ENCODE data around the gene UNC79.

Gene UNC79

DNA sequence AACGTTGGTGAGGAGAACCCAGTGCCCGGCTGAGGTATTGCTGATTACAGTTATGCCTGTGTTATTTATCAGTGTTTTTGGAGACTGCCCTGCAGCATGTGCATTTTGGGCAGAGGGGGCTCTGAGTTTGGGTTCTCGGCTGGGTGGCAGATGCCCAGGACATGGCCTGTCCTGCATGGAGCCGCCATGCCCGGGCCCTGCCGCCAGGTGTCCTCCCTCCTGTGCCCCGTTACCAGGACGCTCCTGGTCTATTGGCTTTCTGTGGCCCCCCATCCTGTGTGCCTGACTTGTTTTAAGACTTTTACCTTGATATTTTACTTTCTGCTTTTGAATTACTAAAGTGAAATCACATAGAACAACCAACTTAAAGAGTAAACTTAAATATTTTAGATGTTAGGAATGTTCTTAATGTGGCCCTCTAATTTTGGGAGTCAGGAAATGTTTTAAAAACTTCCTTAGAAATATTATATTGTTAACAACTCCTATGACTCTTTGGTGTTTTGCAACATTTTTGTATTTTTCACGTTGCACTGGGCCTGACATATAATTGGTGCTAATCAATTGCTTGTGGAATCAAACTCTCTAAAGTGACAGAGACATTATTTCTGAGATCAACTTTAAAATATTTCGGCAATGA lies 305.8 kb downstream of the UNC79 start:
- TF ChIP-seq, protein P1, sequence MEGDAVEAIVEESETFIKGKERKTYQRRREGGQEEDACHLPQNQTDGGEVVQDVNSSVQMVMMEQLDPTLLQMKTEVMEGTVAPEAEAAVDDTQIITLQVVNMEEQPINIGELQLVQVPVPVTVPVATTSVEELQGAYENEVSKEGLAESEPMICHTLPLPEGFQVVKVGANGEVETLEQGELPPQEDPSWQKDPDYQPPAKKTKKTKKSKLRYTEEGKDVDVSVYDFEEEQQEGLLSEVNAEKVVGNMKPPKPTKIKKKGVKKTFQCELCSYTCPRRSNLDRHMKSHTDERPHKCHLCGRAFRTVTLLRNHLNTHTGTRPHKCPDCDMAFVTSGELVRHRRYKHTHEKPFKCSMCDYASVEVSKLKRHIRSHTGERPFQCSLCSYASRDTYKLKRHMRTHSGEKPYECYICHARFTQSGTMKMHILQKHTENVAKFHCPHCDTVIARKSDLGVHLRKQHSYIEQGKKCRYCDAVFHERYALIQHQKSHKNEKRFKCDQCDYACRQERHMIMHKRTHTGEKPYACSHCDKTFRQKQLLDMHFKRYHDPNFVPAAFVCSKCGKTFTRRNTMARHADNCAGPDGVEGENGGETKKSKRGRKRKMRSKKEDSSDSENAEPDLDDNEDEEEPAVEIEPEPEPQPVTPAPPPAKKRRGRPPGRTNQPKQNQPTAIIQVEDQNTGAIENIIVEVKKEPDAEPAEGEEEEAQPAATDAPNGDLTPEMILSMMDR (IDR thresholded peaks at IDR 0.05; ENCODE audit: low read depth, low read length, missing control alignments), result no peak
- DNase-seq (ENCODE audit: extremely low read depth, low read depth), result no peak
- no peak overlapping the region for H3K4me3 ChIP-seq (replicated peaks; ENCODE audit: low read depth, low read length)

DNA sequence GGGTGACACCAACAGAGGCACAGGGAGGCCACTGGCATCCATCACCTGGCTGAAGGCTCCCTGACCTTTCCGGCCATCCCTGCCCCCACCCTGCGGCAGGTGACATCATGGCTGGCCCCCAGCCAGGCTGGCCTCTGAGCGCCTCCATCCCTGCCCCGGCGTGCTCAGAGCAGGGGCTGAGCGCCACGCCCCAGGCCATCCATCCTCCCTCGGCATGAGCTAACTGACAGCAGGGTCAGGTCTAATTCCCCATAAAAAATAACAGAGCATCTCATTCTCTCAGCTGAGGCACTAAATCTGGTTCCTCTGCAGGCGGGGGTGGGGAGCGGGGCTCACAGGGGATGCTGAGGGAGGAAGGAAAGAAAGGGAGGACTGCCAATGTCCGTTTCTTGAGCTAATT lies 306.9 kb downstream of the UNC79 start:
- H3K4me3 ChIP-seq (replicated peaks; ENCODE audit: low read depth, low read length), result no peak overlapping the region
- TF ChIP-seq, protein P1 (IDR thresholded peaks at IDR 0.05; ENCODE audit: low read depth, low read length, missing control alignments), result no peak
- no peak for DNase-seq (ENCODE audit: extremely low read depth, low read depth)

DNA sequence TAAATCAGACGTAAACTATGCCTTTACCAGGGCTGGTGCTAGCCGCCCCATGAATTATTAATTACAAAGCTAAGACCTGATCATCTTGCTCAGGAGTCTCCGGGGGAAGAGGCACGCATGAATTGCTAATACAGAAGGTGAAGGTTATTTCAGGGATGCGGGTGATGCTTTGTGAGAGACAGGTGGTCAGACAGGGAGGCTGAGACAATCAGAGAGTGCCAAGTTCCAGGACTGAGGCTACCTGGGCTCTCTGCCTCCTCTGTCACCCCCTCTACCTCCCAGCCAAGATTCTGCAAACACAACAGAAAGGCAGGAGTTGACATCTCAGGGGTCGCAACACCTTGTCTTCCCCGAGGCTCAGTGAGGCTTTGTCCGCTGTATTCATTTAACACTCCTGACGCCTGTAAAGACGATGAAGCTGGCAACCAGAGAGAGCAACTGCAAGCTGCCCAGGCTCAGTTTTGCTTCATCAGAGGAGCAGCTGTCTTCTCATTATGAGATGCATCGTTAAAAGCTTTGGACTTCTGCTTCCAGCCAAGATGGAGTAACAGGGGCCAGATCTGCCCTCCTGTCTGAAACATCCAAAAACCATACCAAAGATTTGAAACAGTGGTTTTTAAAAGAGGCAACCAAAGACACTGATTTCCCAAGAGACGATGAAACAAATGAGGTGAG lies 311.0 kb downstream of the UNC79 start:
- DNase-seq (ENCODE audit: extremely low read depth, low read depth), result no peak
- TF ChIP-seq, protein P1 (IDR thresholded peaks at IDR 0.05; ENCODE audit: low read depth, low read length, missing control alignments), result no peak
- H3K4me3 ChIP-seq (replicated peaks; ENCODE audit: low read depth, low read length), result no peak overlapping the region

DNA sequence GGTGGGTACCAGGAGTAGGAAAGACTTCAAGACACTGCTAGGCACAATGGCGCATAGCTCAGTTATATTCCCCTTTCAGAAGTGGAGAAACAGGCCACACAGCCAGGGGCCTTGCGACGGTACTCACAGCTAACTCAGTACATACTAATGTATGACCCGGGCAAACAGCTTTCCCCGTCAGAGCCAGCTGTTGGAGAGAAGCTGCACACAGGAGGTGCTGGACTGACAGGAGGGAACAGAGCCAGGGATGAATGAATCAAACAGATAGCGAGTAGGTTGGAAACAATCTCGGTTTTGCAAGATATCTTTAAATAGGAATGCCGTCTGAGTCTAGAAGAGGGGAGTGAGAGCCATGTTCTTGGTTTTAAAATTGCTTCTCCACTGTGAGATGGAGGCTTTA lies 312.0 kb downstream of the UNC79 start:
- H3K4me3 ChIP-seq (replicated peaks; ENCODE audit: low read depth, low read length), result no peak overlapping the region
- no peak for DNase-seq (ENCODE audit: extremely low read depth, low read depth)
- TF ChIP-seq, protein P1 (IDR thresholded peaks at IDR 0.05; ENCODE audit: low read depth, low read length, missing control alignments), result no peak

DNA sequence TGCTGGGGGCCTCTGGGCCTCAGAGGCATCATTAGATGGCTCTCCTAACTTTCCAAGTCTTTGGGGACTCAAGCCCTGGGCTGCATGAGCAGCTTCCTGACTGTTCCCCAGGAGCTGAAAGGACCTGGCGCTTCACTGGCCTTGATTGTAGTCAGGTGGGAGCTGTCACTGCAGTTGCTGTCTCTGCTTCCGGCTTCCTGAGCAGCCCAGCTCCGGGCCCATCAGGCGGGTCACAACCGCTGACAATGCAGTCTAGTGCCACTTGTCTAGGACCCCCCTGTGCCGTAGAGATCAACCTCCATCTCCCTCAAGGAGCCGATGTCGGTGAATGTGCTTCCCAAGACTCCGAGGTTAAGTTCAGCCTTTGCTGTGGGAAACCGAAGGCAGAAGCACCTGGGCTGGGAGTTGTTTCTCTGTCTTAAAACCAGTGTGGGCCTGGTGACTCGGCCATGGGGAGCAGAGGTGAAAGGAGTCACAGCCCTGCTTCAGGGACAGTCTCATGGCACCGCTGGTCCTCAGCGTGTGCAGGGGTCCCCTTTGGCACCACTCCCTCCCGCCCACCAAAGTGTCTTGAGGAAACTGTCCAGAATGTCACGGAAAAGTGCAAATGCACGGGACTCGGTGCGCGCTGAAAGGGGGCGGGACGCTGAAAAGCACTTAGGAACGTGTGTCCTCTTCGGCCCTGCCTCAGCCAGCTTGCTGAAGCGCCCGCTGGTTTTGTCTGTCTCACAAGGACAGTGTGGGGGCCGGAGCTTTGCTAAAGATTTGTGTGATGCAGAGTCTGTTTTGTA lies 312.7 kb downstream of the UNC79 start:
- no peak overlapping the region for H3K4me3 ChIP-seq (replicated peaks; ENCODE audit: low read depth, low read length)
- DNase-seq (ENCODE audit: extremely low read depth, low read depth), result no peak
- TF ChIP-seq, protein P1 (IDR thresholded peaks at IDR 0.05; ENCODE audit: low read depth, low read length, missing control alignments), result no peak

DNA sequence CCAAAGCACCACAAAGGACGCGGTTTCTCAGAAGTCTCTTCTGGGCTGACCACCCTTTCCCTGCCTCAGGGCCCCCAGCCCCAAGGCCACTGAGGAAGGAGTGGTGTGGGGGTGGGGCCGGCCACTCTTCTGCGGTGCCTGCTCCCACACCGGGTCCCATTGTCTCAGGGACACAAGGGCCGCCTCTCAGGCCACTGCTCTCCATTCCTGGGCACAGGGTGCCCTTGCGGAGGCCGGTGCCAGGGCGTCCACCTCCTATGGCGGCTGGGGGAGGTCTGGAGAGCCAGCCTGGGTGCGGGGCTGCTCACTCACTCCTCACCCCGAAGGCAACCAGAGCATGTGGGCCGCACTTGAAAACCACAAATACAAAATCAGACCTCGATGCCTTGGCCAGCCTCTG lies 313.4 kb downstream of the UNC79 start:
- DNase-seq (ENCODE audit: extremely low read depth, low read depth), result no peak
- TF ChIP-seq, protein P1 (IDR thresholded peaks at IDR 0.05; ENCODE audit: low read depth, low read length, missing control alignments), result no peak
- H3K4me3 ChIP-seq (replicated peaks; ENCODE audit: low read depth, low read length), result no peak overlapping the region
